Muscle of leg (tissue), 11 donors: ENCODE measurements around the gene DDX20. TPM values are rescaled to one million over a fixed set of nuclear protein-coding genes. Genes with fewer than 3 reads are reported as not detected.
"Not testable (repeated sequence)": the region's sequence is repeated elsewhere in the genome, so short reads cannot be mapped to it uniquely, and the experiment has no call there.

ENCODE experiments used
- DNase-seq: peaks from one replicate; pipeline ENCODE4 v3.0.0; 2013
- H3K27ac ChIP-seq: one replicate; pipeline ENCODE4 v1.5.1; 2013; ENCODE audit warnings: mild to moderate bottlenecking, low read length, control low read depth
- H3K27me3 ChIP-seq: one replicate; pipeline ENCODE4 v1.6.1; 2013; ENCODE audit warnings: low read length; ENCODE audit not compliant: control insufficient read depth, insufficient read depth
- H3K36me3 ChIP-seq: one replicate; pipeline ENCODE4 v1.6.1; 2013; ENCODE audit warnings: low read length; ENCODE audit not compliant: control insufficient read depth, insufficient read depth
- H3K4me1 ChIP-seq: one replicate; pipeline ENCODE4 v1.6.1; 2013; ENCODE audit warnings: low read length; ENCODE audit not compliant: control insufficient read depth, insufficient read depth
- H3K4me3 ChIP-seq: one replicate; pipeline ENCODE4 v1.5.1; 2013; ENCODE audit warnings: low read length, control low read depth
- H3K9me3 ChIP-seq: replicated peaks from 2 replicates; pipeline ENCODE4 v1.6.1; 2013; ENCODE audit warnings: low read depth, low read length; ENCODE audit not compliant: control insufficient read depth
- WGBS: methylation state at CpG from one replicate; pipeline ENCODE4 v1.1.5; 2013; ENCODE audit warnings: missing lambda C conversion rate; ENCODE audit not compliant: insufficient coverage; 5-methylcytosine and 5-hydroxymethylcytosine counted together
- polyA plus RNA-seq, 8 donors: library from polyadenylated mRNA; unstranded; fragments of 120-200 nt; gene quantifications; one replicate each; pipeline versions ENCODE4 v1.2.1 to v1.2.3, GENCODE V29; 2013; ENCODE audit warnings: inconsistent platforms in 1 of 8, low replicate concordance in 1 of 8; ENCODE audit not compliant: insufficient read length in 8 of 8, insufficient read depth in 1 of 8
- total RNA-seq: library from RNA; stranded (reverse); fragments of 120-200 nt; gene quantifications from one replicate; pipeline ENCODE4 v1.2.4, GENCODE V29; 2013

Gene DDX20
- total and polyA plus RNA-seq, 9 donors = 10.0 to 12.0 (median 11.2) TPM

DNA sequence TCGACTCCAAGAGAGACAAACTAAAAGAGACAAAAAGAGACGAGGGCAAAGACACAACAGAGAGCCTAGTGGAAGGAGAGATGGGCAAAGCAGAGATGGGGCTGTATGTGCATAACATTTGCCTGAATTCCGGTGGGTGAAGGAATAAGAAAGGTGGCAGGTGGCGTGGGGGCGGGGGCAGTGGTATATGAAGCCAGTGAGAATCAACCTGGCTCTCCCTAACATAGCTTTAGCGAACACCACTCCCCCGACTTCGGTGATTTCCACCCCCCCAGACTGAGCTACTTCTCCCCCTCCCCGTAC lies 17.6 kb upstream of the DDX20 start:
- H3K27ac ChIP-seq = peak overlapping the region; percentile 97
- peaks cover 72% of the 10 kb centered on the region for H3K4me1 ChIP-seq
- 8% methylated on average over 6 of the region's 9 CpGs for WGBS
- no peak for DNase-seq
- peaks cover 6% of the 10 kb centered on the region for H3K36me3 ChIP-seq
- peak overlapping the region; percentile 89 for H3K4me3 ChIP-seq
- H3K27me3 ChIP-seq = peaks cover 11% of the 10 kb centered on the region
- no peaks in the 10 kb centered on the region for H3K9me3 ChIP-seq

DNA sequence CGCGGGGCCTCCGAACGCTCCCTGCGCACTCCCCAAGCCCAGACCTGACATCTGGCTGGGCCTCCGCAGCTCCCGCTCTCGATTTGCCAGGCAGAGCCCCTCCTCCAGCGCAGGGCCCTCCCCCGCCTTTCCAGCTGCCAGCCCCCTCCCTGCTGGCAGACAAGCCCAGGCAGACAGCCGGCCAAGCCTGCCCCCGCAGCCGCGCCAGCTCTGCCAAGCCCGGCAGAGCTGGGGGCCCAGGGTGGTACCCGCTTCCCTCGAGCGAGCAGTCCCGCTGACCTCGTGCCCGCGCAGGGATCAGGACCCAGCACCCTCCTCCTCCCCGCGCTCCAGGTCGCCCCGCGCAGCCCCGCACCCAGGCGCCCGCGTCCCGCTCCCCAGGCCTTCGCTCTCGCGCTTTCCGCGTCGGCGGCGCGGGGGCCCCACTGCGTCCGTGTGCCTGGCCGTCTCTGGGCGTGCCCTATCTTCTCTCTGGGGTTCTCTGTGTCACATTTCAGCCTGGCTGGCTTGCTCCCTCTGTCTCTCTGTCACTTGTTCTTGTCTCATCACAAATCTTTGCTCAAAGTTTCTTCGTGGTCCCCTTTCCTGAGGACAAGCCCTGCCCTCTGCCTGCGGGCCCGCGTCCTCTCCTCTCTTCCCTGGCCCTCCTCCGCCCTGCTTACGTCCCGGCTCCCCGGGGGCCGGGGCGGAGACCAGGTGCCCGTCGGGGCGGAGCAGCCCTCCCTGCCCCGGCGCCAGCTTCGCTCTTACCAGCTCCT lies 17.1 kb upstream of the DDX20 start:
- Histone ChIP-seq H3K27me3 (peaks cover 11% of the 10 kb centered on the region), H3K4me3 (peak overlapping the region; percentile 89), H3K36me3 (peaks cover 6% of the 10 kb centered on the region), H3K9me3 (no peaks in the 10 kb centered on the region), H3K27ac (peak overlapping the region; percentile 97), H3K4me1 (peaks cover 72% of the 10 kb centered on the region)
- peak; percentile 91 for DNase-seq
- 0% methylated on average over 59 of the region's 61 CpGs for WGBS

DNA sequence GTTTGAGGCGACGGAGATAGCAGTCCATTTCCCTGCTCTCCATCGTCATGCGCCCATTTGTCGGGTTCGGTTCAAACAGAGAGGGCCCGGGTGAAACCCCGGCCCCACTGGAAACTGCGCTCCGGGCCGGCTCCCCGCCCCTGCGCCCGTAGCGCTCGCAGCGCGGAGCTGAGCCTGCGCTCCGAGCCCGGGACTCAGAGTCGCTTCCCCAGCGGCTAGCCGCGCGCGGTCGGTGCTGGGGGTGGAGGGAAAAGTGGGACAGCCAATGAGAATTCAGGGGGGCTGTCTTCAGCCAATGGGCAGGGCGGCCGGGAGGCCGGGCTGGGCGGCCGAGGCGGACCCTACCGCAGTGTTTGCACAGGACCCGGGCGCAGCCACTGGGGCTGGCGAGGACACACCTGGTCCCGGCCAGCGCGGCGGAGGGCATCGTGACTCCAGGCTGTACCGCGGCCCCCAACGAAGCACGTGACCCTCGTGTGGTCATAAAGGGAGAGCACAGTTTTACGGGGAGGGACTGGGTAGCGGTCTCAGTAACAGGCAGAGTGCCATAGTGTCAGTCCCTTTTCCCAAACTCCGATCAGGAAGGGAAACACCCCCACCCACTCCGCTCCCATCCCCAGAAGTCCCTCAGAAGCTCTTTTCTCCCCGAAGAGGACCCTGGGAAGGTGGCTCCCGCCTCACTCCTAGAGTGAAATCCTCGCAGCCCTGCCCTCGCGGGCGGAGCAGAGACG lies 16.3 kb upstream of the DDX20 start, which contains the start of gene INKA2:
Gene INKA2 (minus strand): TSS at position 202 of the 731 bp plus-strand sequence. CDS start 153 bp downstream, at position 49.
- peak; percentile 95 for DNase-seq
- peaks cover 6% of the 10 kb centered on the region for H3K36me3 ChIP-seq
- H3K27me3 ChIP-seq = peaks cover 11% of the 10 kb centered on the region
- no peaks in the 10 kb centered on the region for H3K9me3 ChIP-seq
- WGBS = under 1% methylated on average over 56 of the region's 59 CpGs
- peak within 1 kb of the TSS; percentile 89 for H3K4me3 ChIP-seq
- peaks cover 69% of the 10 kb centered on the region for H3K4me1 ChIP-seq
- peak within 1 kb of the TSS; percentile 97 for H3K27ac ChIP-seq

DNA sequence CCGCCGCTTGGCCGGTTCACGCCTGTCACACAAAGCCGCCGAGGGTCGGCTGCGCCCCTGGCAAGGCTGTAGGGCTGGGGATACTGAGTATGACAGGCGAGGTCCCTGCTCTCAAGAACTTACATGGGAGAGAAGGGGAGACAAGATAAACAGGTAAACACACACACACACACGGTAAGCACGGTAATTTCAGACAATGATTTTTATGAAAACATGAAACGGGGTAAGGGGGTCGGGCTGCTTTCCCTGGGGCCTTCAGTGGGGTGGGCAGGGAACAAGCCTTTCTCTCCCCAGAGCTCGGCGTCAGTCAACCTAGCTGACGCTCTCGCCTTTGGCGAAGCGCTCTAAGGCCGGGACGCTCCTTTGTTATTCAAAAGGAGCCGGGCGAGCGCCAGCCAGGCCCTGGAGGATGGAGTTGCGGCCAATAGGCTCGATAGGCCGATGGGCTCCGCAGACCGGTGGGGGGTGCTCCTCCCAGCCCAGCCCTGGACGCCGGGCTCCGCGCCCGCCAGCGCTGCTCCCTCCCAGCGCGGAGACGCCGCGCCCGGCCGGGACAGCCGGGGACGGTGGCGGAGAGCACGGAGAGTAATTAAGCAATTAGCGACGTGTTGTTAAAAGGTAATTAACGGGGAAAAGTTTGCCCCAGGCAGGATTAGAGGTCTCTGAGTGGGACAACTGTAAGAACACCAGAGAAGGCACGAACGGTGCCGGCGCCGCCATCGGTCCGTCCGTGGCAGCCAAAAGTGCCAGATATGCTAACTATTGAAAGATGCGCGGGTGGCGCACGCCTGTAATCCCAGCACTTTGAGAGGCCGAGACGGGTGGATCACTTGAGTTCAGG lies 15.6 kb upstream of the DDX20 start:
- Histone ChIP-seq H3K27ac (peak overlapping the region; percentile 97), H3K36me3 (peaks cover 6% of the 10 kb centered on the region), H3K4me1 (peaks cover 63% of the 10 kb centered on the region), H3K27me3 (peaks cover 11% of the 10 kb centered on the region), H3K9me3 (no peaks in the 10 kb centered on the region), H3K4me3 (peak overlapping the region; percentile 89)
- DNase-seq = peak; percentile 74
- 1% methylated on average over 54 of the region's 63 CpGs for WGBS

GRCh38 chr1:111742292-111742691 lies 13.4 kb upstream of the DDX20 start:
- H3K4me1 ChIP-seq = peaks cover 59% of the 10 kb centered on the region
- not testable (repeated sequence) for H3K27ac ChIP-seq

GRCh38 chr1:111742938-111743549 lies 12.7 kb upstream of the DDX20 start:
- H3K27ac ChIP-seq = no peak overlapping the region
- H3K4me3 ChIP-seq = no peak overlapping the region
- DNase-seq = no peak
- H3K27me3 ChIP-seq = peaks cover 11% of the 10 kb centered on the region
- H3K9me3 ChIP-seq = no peaks in the 10 kb centered on the region
- H3K4me1 ChIP-seq = peaks cover 52% of the 10 kb centered on the region
- 80% methylated on average over 2 of the region's 5 CpGs for WGBS
- no peaks in the 10 kb centered on the region for H3K36me3 ChIP-seq

More at GRCh38 chr1:111742292-111742691, 13.4 kb upstream of the DDX20 start:
- 93% methylated on average over 3 of the region's 14 CpGs for WGBS
- H3K9me3 ChIP-seq, H3K4me3 ChIP-seq, H3K36me3 ChIP-seq, DNase-seq: not testable (repeated sequence)
- H3K27me3 ChIP-seq = peaks cover 11% of the 10 kb centered on the region

DNA sequence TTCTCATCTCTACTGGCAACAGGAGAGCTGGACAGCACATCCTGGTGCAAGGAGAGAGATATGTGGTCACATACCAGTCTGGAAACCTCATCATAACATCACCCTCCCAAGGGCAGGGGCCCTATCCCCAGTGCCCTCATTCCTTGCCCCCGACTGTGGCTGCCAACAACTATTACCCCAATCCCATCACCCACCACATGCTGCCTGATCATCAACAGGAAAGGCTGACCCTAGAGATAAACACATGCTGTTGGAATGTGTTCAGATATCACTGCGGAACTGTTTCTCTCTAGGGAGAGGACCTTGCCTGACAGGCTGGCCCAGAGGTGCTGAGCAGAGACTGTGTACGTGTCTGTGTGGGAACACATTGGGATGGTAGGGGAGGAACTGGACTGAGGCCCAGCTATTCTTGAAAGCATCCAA lies 12.0 kb upstream of the DDX20 start:
- Histone ChIP-seq H3K27ac (no peak overlapping the region), H3K36me3 (no peaks in the 10 kb centered on the region), H3K27me3 (peaks cover 11% of the 10 kb centered on the region), H3K9me3 (no peaks in the 10 kb centered on the region), H3K4me3 (no peak overlapping the region), H3K4me1 (peaks cover 48% of the 10 kb centered on the region)
- no CpG with 5 or more reads among the region's 3 CpGs for WGBS
- DNase-seq = no peak

DNA sequence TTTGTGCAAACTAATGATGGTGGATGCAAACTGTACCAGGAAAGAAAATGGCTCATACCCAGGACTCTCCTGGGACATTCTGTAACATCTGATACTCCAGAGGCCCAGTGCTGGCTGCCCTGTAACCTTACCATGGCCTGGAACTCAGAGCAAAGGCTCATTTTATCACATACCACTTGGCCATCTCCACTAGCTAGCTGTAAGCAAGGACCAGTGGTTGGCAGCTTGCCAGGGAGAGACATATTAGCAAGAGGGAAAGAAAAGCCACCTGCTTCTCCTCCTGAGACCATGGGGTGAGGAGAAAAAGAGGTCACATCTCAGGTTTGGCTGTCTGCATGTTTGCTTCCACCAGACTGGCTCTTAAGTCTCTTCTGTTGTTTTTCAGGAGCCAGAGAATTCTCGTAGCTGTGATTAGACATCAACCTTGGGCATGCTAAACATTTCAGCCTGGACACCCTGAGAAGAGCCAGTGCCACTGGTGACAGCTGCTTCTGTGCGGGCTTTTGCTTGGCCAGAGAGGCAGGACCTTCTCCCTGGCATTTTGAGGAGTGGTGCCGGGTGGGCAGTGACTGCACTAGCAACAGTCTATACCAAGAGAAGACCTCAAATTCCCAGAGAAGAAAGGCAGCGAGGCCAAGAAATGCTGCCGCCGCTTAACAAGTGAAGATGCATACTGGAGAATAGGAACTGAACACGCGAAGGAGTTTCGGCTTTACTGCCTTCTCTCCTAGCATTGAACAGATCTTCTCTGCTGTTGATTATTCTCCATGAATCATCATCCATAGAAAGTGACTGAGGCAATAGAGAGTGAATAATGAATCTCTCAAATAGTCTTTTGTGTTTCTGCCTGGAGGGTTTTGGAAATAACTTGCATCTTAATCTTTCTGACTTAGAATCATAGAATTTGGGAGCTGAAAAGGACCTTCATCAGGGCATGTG lies 9.8 kb upstream of the DDX20 start:
- Histone ChIP-seq H3K27me3 (peaks cover 8% of the 10 kb centered on the region), H3K4me1 (peaks cover 36% of the 10 kb centered on the region)
- 80% methylated on average over 3 of the region's 9 CpGs for WGBS

DNA sequence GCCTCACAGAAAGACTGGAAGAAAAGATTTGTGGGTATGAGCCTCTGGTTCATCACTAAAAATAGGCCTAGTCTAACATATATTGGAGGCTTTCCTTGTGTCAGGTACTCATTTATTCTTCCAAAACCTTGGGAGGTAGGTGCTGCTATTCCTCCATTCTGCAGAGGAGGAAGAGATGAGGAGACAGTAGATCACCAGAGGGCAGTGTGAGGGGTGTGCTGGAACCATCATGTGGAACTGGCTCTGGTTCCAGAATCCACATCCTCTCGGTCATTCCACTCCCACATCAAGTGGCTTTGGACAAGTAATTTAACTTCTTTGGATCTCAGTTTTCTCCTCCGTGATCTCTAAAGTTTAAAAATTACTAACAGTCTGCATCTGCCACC lies 9.1 kb upstream of the DDX20 start:
- 68% methylated on average over 2 of the region's 2 CpGs for WGBS
- H3K4me1 ChIP-seq = peaks cover 30% of the 10 kb centered on the region
- H3K27me3 ChIP-seq = peaks cover 2% of the 10 kb centered on the region
- no peaks in the 10 kb centered on the region for H3K9me3 ChIP-seq
- no peaks in the 10 kb centered on the region for H3K36me3 ChIP-seq
- no peak overlapping the region for H3K27ac ChIP-seq
- no peak for DNase-seq
- no peak overlapping the region for H3K4me3 ChIP-seq

More for the DNA sequence above, 9.8 kb upstream of the DDX20 start:
- Histone ChIP-seq H3K36me3 (no peaks in the 10 kb centered on the region), H3K9me3 (no peaks in the 10 kb centered on the region), H3K27ac (peak overlapping the region; percentile 35), H3K4me3 (no peak overlapping the region)
- DNase-seq = peak; percentile 64
